ENCODE measurements around the gene GMFB. TPM values are rescaled to one million over a fixed set of nuclear protein-coding genes. Genes with fewer than 3 reads are reported as not detected.
"Not testable (repeated sequence)": the region's sequence is repeated elsewhere in the genome, so short reads cannot be mapped to it uniquely, and the experiment has no call there.

Gene GMFB
- polyA plus RNA-seq, 1 experiment: 49.2 TPM

- no peak overlapping the region for H3K27ac ChIP-seq (ENCODE audit: low read depth, low read length)
- no peak for DNase-seq (ENCODE audit: low read depth, low spot score)
- peaks cover 2% of the 10 kb centered on the region; the same call in 1 of the 2 replicates for H3K9me3 ChIP-seq (ENCODE audit: control insufficient read depth, insufficient read depth, low read length)
- CTCF ChIA-PET: no interaction called here
- H3K4me3 ChIP-seq (ENCODE audit: low read depth, low read length): no peak overlapping the region
- POLR2A ChIA-PET: no interaction called here
- no peak for TF ChIP-seq CTCF (IDR thresholded peaks at IDR 0.05; ENCODE audit: low read depth, low read length)
- H3K27me3 ChIP-seq (ENCODE audit: control insufficient read depth, insufficient read depth, low read length): no peaks in the 10 kb centered on the region
Observed at GRCh38 chr14:54465654-54466053, 23.1 kb downstream of the GMFB start.

- CTCF ChIA-PET: no interaction called here
- Histone ChIP-seq H3K4me3 (ENCODE audit: low read depth, low read length) (no peak overlapping the region), H3K27me3 (ENCODE audit: control insufficient read depth, insufficient read depth, low read length) (no peaks in the 10 kb centered on the region), H3K27ac (ENCODE audit: low read depth, low read length) (no peak overlapping the region), H3K9me3 (ENCODE audit: control insufficient read depth, insufficient read depth, low read length) (peaks cover 9% of the 10 kb centered on the region)
- TF ChIP-seq CTCF (IDR thresholded peaks at IDR 0.05; ENCODE audit: low read depth, low read length): no peak
- no peak for DNase-seq (ENCODE audit: low read depth, low spot score)
- POLR2A ChIA-PET: no interaction called here
Observed at GRCh38 chr14:54462048-54462447, 26.7 kb downstream of the GMFB start.

GRCh38 chr14:54459106-54459505 lies 29.7 kb downstream of the GMFB start:
- ChIA-PET POLR2A (no interaction called here), CTCF (no interaction called here)
- TF ChIP-seq CTCF (IDR thresholded peaks at IDR 0.05; ENCODE audit: low read depth, low read length): no peak
- no peak for DNase-seq (ENCODE audit: low read depth, low spot score)
- peaks cover 8% of the 10 kb centered on the region for H3K9me3 ChIP-seq (ENCODE audit: control insufficient read depth, insufficient read depth, low read length)
- no peaks in the 10 kb centered on the region for H3K27me3 ChIP-seq (ENCODE audit: control insufficient read depth, insufficient read depth, low read length)
- no peak overlapping the region for H3K4me3 ChIP-seq (ENCODE audit: low read depth, low read length)
- no peak overlapping the region for H3K27ac ChIP-seq (ENCODE audit: low read depth, low read length)

GRCh38 chr14:54458536-54458935 lies 30.2 kb downstream of the GMFB start:
- H3K9me3 ChIP-seq (ENCODE audit: control insufficient read depth, insufficient read depth, low read length); H3K27ac ChIP-seq (ENCODE audit: low read depth, low read length); DNase-seq (ENCODE audit: low read depth, low spot score); POLR2A ChIA-PET; H3K4me3 ChIP-seq (ENCODE audit: low read depth, low read length); CTCF ChIA-PET; H3K27me3 ChIP-seq (ENCODE audit: control insufficient read depth, insufficient read depth, low read length): not testable (repeated sequence)

- H3K9me3 ChIP-seq (ENCODE audit: control insufficient read depth, insufficient read depth, low read length): peaks cover 8% of the 10 kb centered on the region
- no peak for TF ChIP-seq CTCF (IDR thresholded peaks at IDR 0.05; ENCODE audit: low read depth, low read length)
- H3K4me3 ChIP-seq (ENCODE audit: low read depth, low read length): no peak overlapping the region
- CTCF ChIA-PET: interaction anchor here (0.7 to 1.5 kb wide), 2 partner anchors 16 to 955 kb away, joined by 4 to 5 read pairs; no protein-coding TSS in a partner anchor
- H3K27ac ChIP-seq (ENCODE audit: low read depth, low read length): no peak overlapping the region
- DNase-seq (ENCODE audit: low read depth, low spot score): no peak
- no peaks in the 10 kb centered on the region for H3K27me3 ChIP-seq (ENCODE audit: control insufficient read depth, insufficient read depth, low read length)
- POLR2A ChIA-PET: interaction anchor here (0.7 kb wide), 1 partner anchor 195 kb away, joined by 4 read pairs; no protein-coding TSS in a partner anchor
Observed at GRCh38 chr14:54457609-54457996, 31.2 kb downstream of the GMFB start.

- ChIA-PET CTCF (interaction anchor here (0.7 to 1.5 kb wide), 2 partner anchors 15 to 955 kb away, joined by 4 to 5 read pairs; no protein-coding TSS in a partner anchor), POLR2A (interaction anchor here (0.7 kb wide), 2 partner anchors 47 to 195 kb away, joined by 4 to 5 read pairs; no protein-coding TSS in a partner anchor)
- not testable (repeated sequence) for H3K4me3 ChIP-seq (ENCODE audit: low read depth, low read length); H3K27ac ChIP-seq (ENCODE audit: low read depth, low read length); H3K9me3 ChIP-seq (ENCODE audit: control insufficient read depth, insufficient read depth, low read length); H3K27me3 ChIP-seq (ENCODE audit: control insufficient read depth, insufficient read depth, low read length); DNase-seq (ENCODE audit: low read depth, low spot score)
Observed at GRCh38 chr14:54456820-54457608, 31.8 kb downstream of the GMFB start.

Measured in AG04450 (cell line).